PC-9 (cell line): ENCODE measurements around the gene SLC4A9.

Experiments used
- EZH2 ChIP-seq: fragments of 200-600 bp; sonication (generic); IDR thresholded peaks from 2 replicates; pipeline ENCODE4 v1.8.0; 2017; ENCODE audit warnings: antibody characterized with exemption, low read depth
- TF ChIP-seq, protein P1 (sequence below): fragments of 200-600 bp; sonication (generic); conservative IDR thresholded peaks from 2 replicates; pipeline ENCODE4 v1.6.1; 2017; ENCODE audit warnings: mixed run types, antibody characterized with exemption, mild to moderate bottlenecking, moderate library complexity

DNA sequence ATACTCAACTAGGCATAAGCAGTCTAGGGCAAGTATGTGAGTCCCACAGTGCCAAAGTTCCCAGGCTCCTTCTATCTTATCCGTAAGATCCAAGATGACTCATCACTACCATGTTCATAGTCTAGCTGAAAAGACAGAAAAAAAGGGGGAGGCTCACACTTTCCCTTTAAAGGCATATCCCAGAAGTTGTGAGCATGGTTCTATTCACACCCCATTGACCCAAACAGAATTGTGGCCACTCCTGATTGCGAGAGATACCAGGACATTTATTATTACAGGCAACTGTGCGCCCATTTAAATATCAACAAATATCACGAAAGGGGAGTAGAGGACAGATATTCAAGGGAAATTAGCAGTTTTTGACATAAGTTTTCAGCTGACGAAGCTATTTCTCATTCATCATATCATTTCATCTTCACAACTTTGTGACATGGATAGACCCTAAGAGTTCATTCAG, 49.0 kb upstream of the SLC4A9 start:
- TF ChIP-seq, protein P1, sequence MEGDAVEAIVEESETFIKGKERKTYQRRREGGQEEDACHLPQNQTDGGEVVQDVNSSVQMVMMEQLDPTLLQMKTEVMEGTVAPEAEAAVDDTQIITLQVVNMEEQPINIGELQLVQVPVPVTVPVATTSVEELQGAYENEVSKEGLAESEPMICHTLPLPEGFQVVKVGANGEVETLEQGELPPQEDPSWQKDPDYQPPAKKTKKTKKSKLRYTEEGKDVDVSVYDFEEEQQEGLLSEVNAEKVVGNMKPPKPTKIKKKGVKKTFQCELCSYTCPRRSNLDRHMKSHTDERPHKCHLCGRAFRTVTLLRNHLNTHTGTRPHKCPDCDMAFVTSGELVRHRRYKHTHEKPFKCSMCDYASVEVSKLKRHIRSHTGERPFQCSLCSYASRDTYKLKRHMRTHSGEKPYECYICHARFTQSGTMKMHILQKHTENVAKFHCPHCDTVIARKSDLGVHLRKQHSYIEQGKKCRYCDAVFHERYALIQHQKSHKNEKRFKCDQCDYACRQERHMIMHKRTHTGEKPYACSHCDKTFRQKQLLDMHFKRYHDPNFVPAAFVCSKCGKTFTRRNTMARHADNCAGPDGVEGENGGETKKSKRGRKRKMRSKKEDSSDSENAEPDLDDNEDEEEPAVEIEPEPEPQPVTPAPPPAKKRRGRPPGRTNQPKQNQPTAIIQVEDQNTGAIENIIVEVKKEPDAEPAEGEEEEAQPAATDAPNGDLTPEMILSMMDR = no peak
- TF ChIP-seq EZH2 = no peak
